NK-92 treated with Interleukin-12 subunit alpha and Interleukin-12 subunit beta, amount 100 ng/mL, for 24 hours (cell line): ENCODE measurements around the gene INA.
"Not testable (repeated sequence)": the region's sequence is repeated elsewhere in the genome, so short reads cannot be mapped to it uniquely, and the experiment has no call there.

ENCODE experiments used
- DNase-seq: peaks from one replicate; lab custom pipeline; 2025; lab: John Stamatoyannopoulos, UW

The INA gene

GRCh38 chr10:103276896-103277712, at the start of gene INA:
Gene INA, plus strand, starts transcription at chr10:103277138. Its CDS starts 74 bp downstream, at chr10:103277212.
- no peak for DNase-seq

- no peak for DNase-seq
These were observed 49.5 kb upstream of the INA start for GRCh38 chr10:103227416-103227815.

GRCh38 chr10:103231047-103231551, 45.8 kb upstream of the INA start:
- DNase-seq = no peak

- DNase-seq = no peak
These were observed 44.7 kb upstream of the INA start for GRCh38 chr10:103232131-103232673.

- no peak for DNase-seq
These were observed 44.0 kb upstream of the INA start for GRCh38 chr10:103232772-103233488.

GRCh38 chr10:103235775-103236174, 41.2 kb upstream of the INA start:
- DNase-seq = no peak

GRCh38 chr10:103238506-103239252, 38.3 kb upstream of the INA start:
- no peak for DNase-seq

GRCh38 chr10:103241262-103242011, 35.5 kb upstream of the INA start:
- no peak for DNase-seq

- peak; percentile 12 for DNase-seq
These were observed 32.2 kb upstream of the INA start for GRCh38 chr10:103244666-103245271.

GRCh38 chr10:103245587-103245986, 31.4 kb upstream of the INA start, which contains the start of gene RPEL1:
Gene RPEL1, plus strand, starts transcription at chr10:103245887. Its CDS starts 110 bp downstream, at chr10:103245997.
- DNase-seq = not testable (repeated sequence)

- DNase-seq = no peak
These were observed 30.6 kb upstream of the INA start for GRCh38 chr10:103246324-103246723.

GRCh38 chr10:103254113-103254512, 22.8 kb upstream of the INA start:
- no peak for DNase-seq

GRCh38 chr10:103254538-103255325, 22.2 kb upstream of the INA start:
- no peak for DNase-seq

GRCh38 chr10:103256613-103257012, 20.3 kb upstream of the INA start:
- no peak for DNase-seq

- DNase-seq = no peak
These were observed 19.1 kb upstream of the INA start for GRCh38 chr10:103257812-103258211.

GRCh38 chr10:103258928-103259327, 18.0 kb upstream of the INA start:
- not testable (repeated sequence) for DNase-seq

- no peak for DNase-seq
These were observed 16.9 kb upstream of the INA start for GRCh38 chr10:103259989-103260388.

GRCh38 chr10:103262229-103262628, 14.7 kb upstream of the INA start:
- DNase-seq = no peak

- DNase-seq = no peak
These were observed 11.1 kb upstream of the INA start for GRCh38 chr10:103265717-103266329.
